Hepatocyte (in vitro differentiated cells): ENCODE data around the gene FAH. TPM values are rescaled to one million over a fixed set of nuclear protein-coding genes. Genes with fewer than 3 reads are reported as not detected.

ENCODE experiments used
- DNase-seq: peaks from one replicate; pipeline ENCODE4 v3.0.0-alpha.2; 2016; ENCODE audit warnings: low spot score
- H2AFZ ChIP-seq: fragments of 200-600 bp; sonication (generic); 2 replicates; pipeline ENCODE4 v1.6.0; 2016; ENCODE audit warnings: antibody characterized with exemption, mild to moderate bottlenecking
- H3K27ac ChIP-seq: fragments of 200-600 bp; sonication (generic); 2 replicates; pipeline ENCODE4 v1.5.1; 2016; ENCODE audit warnings: mild to moderate bottlenecking
- H3K27me3 ChIP-seq: fragments of 200-600 bp; sonication (generic); 2 replicates; pipeline ENCODE4 v1.6.1; 2016
- H3K36me3 ChIP-seq: fragments of 200-600 bp; sonication (generic); replicated peaks from 2 replicates; pipeline ENCODE4 v1.5.1; 2016; ENCODE audit warnings: low read depth; ENCODE audit not compliant: insufficient read depth
- H3K4me1 ChIP-seq: fragments of 200-600 bp; sonication (generic); 2 replicates; pipeline ENCODE4 v1.5.1; 2016; ENCODE audit warnings: mild to moderate bottlenecking, moderate library complexity; ENCODE audit not compliant: insufficient read depth
- H3K4me2 ChIP-seq: fragments of 200-600 bp; sonication (generic); 2 replicates; pipeline ENCODE4 v1.6.0; 2016
- H3K4me3 ChIP-seq: fragments of 200-600 bp; sonication (generic); 2 replicates; pipeline ENCODE4 v1.5.1; 2016; ENCODE audit warnings: mild to moderate bottlenecking
- H3K79me2 ChIP-seq: fragments of 200-600 bp; sonication (generic); 2 replicates; pipeline ENCODE4 v1.6.0; 2017; ENCODE audit warnings: mild to moderate bottlenecking
- H3K9me2 ChIP-seq: fragments of 200-600 bp; sonication (generic); replicated peaks from 2 replicates; pipeline ENCODE4 v1.6.0; 2017; ENCODE audit warnings: mild to moderate bottlenecking; ENCODE audit not compliant: insufficient read depth
- H3K9me3 ChIP-seq: fragments of 200-600 bp; sonication (generic); 2 replicates; pipeline ENCODE4 v1.5.1; 2016; ENCODE audit warnings: low read depth, mild to moderate bottlenecking
- H4K20me1 ChIP-seq: fragments of 200-600 bp; sonication (generic); 2 replicates; pipeline ENCODE4 v1.6.0; 2016; ENCODE audit warnings: mild to moderate bottlenecking; ENCODE audit not compliant: insufficient read depth, poor library complexity, severe bottlenecking
- CTCF ChIP-seq: fragments of 200-600 bp; sonication (generic); IDR thresholded peaks from 2 replicates; pipeline ENCODE4 v1.5.1; 2016; ENCODE audit warnings: antibody characterized with exemption, mild to moderate bottlenecking; ENCODE audit not compliant: poor library complexity
- EZH2 ChIP-seq: fragments of 200-600 bp; sonication (generic); IDR thresholded peaks from 2 replicates; pipeline ENCODE4 v1.6.1; 2016; ENCODE audit warnings: antibody characterized with exemption, mild to moderate bottlenecking, borderline replicate concordance
- EZH2phosphoT487 ChIP-seq: fragments of 200-600 bp; sonication (generic); IDR thresholded peaks from one replicate; pipeline ENCODE4 v1.6.1; 2018; ENCODE audit warnings: antibody characterized with exemption, mild to moderate bottlenecking, low read depth, moderate library complexity; ENCODE audit not compliant: unreplicated experiment, severe bottlenecking
- WGBS: methylation state at CpG from one replicate; pipeline ENCODE4 v1.1.6; 2016; ENCODE audit warnings: low lambda C conversion rate; ENCODE audit errors: missing lambda C conversion rate; 5-methylcytosine and 5-hydroxymethylcytosine counted together
- polyA plus RNA-seq: library from polyadenylated mRNA; unstranded; fragments of >200 nt; fragmentation: Nextera tagmentation; extraction: Ambion mirVana; gene quantifications from 2 replicates; pipeline ENCODE4 v1.2.1, GENCODE V29; 2016
- total RNA-seq: library from RNA; depleted of rRNA; stranded (reverse); fragments of >200 nt; gene quantifications from 2 replicates; pipeline ENCODE4 v1.2.3, GENCODE V29; 2014

The FAH gene
- total and polyA plus RNA-seq, 2 experiments from 2014 or later: 58.0 to 90.5 TPM

- no peak overlapping the region for H3K4me3 ChIP-seq
- no peaks in the 10 kb centered on the region for H3K9me3 ChIP-seq
- no peaks in the 10 kb centered on the region for H3K79me2 ChIP-seq
- no peak for TF ChIP-seq EZH2
- no peak for TF ChIP-seq EZH2phosphoT487
- TF ChIP-seq CTCF: no peak
- no peaks in the 10 kb centered on the region for H3K36me3 ChIP-seq
- DNase-seq: no peak
- H3K4me2 ChIP-seq: no peak overlapping the region
- no peak overlapping the region for H3K27ac ChIP-seq
- H3K4me1 ChIP-seq: peaks cover 6% of the 10 kb centered on the region
- H4K20me1 ChIP-seq: no peaks in the 10 kb centered on the region
- no peak overlapping the region for H2AFZ ChIP-seq
- H3K27me3 ChIP-seq: no peaks in the 10 kb centered on the region
- 90% methylated on average over 7 of the region's 7 CpGs for WGBS
- no peaks in the 10 kb centered on the region for H3K9me2 ChIP-seq
Observed at GRCh38 chr15:80184554-80184953, 31.8 kb downstream of the FAH start.

- H3K4me3 ChIP-seq: no peak overlapping the region
- TF ChIP-seq EZH2 (no peak), CTCF (no peak), EZH2phosphoT487 (no peak)
- peaks cover 6% of the 10 kb centered on the region for H3K4me1 ChIP-seq
- no peaks in the 10 kb centered on the region for H3K79me2 ChIP-seq
- H3K9me3 ChIP-seq: no peaks in the 10 kb centered on the region
- H4K20me1 ChIP-seq: no peaks in the 10 kb centered on the region
- no peaks in the 10 kb centered on the region for H3K27me3 ChIP-seq
- no peak overlapping the region for H3K4me2 ChIP-seq
- DNase-seq: no peak
- peak overlapping the region; percentile 12 for H3K27ac ChIP-seq
- no peak overlapping the region for H2AFZ ChIP-seq
- 95% methylated on average over 2 of the region's 2 CpGs for WGBS
- no peaks in the 10 kb centered on the region for H3K9me2 ChIP-seq
- H3K36me3 ChIP-seq: no peaks in the 10 kb centered on the region
Observed at GRCh38 chr15:80185152-80185551, 32.4 kb downstream of the FAH start.

- no peak overlapping the region for H2AFZ ChIP-seq
- H3K4me2 ChIP-seq: no peak overlapping the region
- H3K36me3 ChIP-seq: no peaks in the 10 kb centered on the region
- no peaks in the 10 kb centered on the region for H3K9me3 ChIP-seq
- H3K79me2 ChIP-seq: no peaks in the 10 kb centered on the region
- H3K4me1 ChIP-seq: peaks cover 6% of the 10 kb centered on the region
- H3K27me3 ChIP-seq: no peaks in the 10 kb centered on the region
- TF ChIP-seq EZH2phosphoT487 (no peak), CTCF (no peak), EZH2 (no peak)
- no peak overlapping the region for H3K27ac ChIP-seq
- 94% methylated on average over 7 of the region's 7 CpGs for WGBS
- no peak for DNase-seq
- no peak overlapping the region for H3K4me3 ChIP-seq
- no peaks in the 10 kb centered on the region for H4K20me1 ChIP-seq
- no peaks in the 10 kb centered on the region for H3K9me2 ChIP-seq
Observed at GRCh38 chr15:80186066-80186465, 33.3 kb downstream of the FAH start.

- no peak overlapping the region for H3K4me2 ChIP-seq
- H3K4me1 ChIP-seq: peaks cover 8% of the 10 kb centered on the region
- H3K27ac ChIP-seq: no peak overlapping the region
- WGBS: 96% methylated on average over 1 of the region's 1 CpG
- no peaks in the 10 kb centered on the region for H3K79me2 ChIP-seq
- H3K9me3 ChIP-seq: no peaks in the 10 kb centered on the region
- H2AFZ ChIP-seq: no peak overlapping the region
- H4K20me1 ChIP-seq: no peaks in the 10 kb centered on the region
- H3K4me3 ChIP-seq: no peak overlapping the region
- TF ChIP-seq EZH2 (no peak), EZH2phosphoT487 (no peak), CTCF (no peak)
- H3K27me3 ChIP-seq: no peaks in the 10 kb centered on the region
- no peaks in the 10 kb centered on the region for H3K9me2 ChIP-seq
- no peak for DNase-seq
- H3K36me3 ChIP-seq: no peaks in the 10 kb centered on the region
Observed at GRCh38 chr15:80186597-80186996, 33.8 kb downstream of the FAH start.
